ENCODE data around the gene FNDC1.

DNA sequence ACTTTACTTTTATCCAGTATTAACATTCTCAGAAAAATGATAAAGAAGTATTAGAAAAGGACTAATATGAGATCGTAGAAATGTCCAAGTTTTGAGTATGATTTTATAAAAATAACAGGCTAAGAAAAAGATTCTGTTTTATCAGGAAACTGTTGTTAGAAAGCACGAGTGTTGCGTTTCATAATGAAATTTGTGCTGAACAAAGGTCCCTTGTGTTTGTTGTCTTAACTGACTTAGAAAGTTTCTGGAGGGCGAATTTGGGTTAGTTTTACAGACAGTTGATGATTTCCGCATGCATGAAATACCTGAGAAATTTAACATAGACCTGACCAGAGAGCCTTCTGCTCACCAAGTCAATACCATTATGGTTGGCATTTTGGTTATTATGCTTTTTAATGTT, 136.0 kb downstream of the FNDC1 start:
- TF ChIP-seq, protein P1, sequence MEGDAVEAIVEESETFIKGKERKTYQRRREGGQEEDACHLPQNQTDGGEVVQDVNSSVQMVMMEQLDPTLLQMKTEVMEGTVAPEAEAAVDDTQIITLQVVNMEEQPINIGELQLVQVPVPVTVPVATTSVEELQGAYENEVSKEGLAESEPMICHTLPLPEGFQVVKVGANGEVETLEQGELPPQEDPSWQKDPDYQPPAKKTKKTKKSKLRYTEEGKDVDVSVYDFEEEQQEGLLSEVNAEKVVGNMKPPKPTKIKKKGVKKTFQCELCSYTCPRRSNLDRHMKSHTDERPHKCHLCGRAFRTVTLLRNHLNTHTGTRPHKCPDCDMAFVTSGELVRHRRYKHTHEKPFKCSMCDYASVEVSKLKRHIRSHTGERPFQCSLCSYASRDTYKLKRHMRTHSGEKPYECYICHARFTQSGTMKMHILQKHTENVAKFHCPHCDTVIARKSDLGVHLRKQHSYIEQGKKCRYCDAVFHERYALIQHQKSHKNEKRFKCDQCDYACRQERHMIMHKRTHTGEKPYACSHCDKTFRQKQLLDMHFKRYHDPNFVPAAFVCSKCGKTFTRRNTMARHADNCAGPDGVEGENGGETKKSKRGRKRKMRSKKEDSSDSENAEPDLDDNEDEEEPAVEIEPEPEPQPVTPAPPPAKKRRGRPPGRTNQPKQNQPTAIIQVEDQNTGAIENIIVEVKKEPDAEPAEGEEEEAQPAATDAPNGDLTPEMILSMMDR (IDR thresholded peaks at IDR 0.05): no peak
- TF ChIP-seq POLR2AphosphoS5 (IDR thresholded peaks at IDR 0.05): no peak
- no peak for TF ChIP-seq POLR2A (IDR thresholded peaks at IDR 0.05)
